Calu3 (cell line): ENCODE data around the gene SULF2. TPM values are rescaled to one million over a fixed set of nuclear protein-coding genes. Genes with fewer than 3 reads are reported as not detected.

Source experiments
- BruUV-seq: library from RNA; stranded (reverse); fragments of 400-500 nt; replicated peaks from 2 replicates; lab custom pipeline; 2021; lab: Mats Ljungman, UMichigan
- CTCF ChIA-PET: fragments of 300-600 bp; sonication (Branson Sonifier 250); formaldehyde crosslinking; loops from one replicate; lab custom pipeline; 2022; ENCODE audit warnings: antibody characterized with exemption; lab: Charles Lee
- DNase-seq: peaks from one replicate; pipeline ENCODE4 v3.0.0; 2022
- H3K27ac Mint-ChIP-seq: one replicate; pipeline ENCODE4 v1.8.0; 2022; ENCODE audit warnings: mixed read lengths; ENCODE audit not compliant: unreplicated experiment
- H3K27me3 Mint-ChIP-seq: one replicate; pipeline ENCODE4 v1.8.0; 2022; ENCODE audit warnings: mixed read lengths; ENCODE audit not compliant: unreplicated experiment
- H3K36me3 Mint-ChIP-seq: one replicate; pipeline ENCODE4 v1.8.0; 2022; ENCODE audit warnings: mild to moderate bottlenecking, moderate library complexity, mixed read lengths; ENCODE audit not compliant: insufficient read depth, unreplicated experiment
- H3K4me1 Mint-ChIP-seq: one replicate; pipeline ENCODE4 v1.8.0; 2022; ENCODE audit warnings: mild to moderate bottlenecking, low read depth, mixed read lengths; ENCODE audit not compliant: unreplicated experiment
- H3K4me3 Mint-ChIP-seq: one replicate; pipeline ENCODE4 v1.8.0; 2022; ENCODE audit warnings: mild to moderate bottlenecking, low read depth, moderate library complexity, mixed read lengths; ENCODE audit not compliant: unreplicated experiment
- H3K9me3 Mint-ChIP-seq: one replicate; pipeline ENCODE4 v1.8.0; 2022; ENCODE audit warnings: low read depth, mixed read lengths; ENCODE audit not compliant: unreplicated experiment
- intact Hi-C: fragments of 100-400 bp; cut with micrococcal nuclease; formaldehyde crosslinking; loops from one replicate; pipeline ENCODE4 v1.10.0; 2022; ENCODE audit not compliant: unreplicated experiment
- total RNA-seq: library from RNA; stranded (reverse); gene quantifications from 2 replicates; pipeline ENCODE4 v1.2.3, GENCODE V29; 2022
- TF ChIP-seq, protein P1 (sequence below): fragments of 200-600 bp; IDR thresholded peaks from one replicate; pipeline ENCODE4 v1.8.0; 2022; ENCODE audit warnings: antibody characterized with exemption; ENCODE audit not compliant: unreplicated experiment

Gene SULF2
- total RNA-seq, 1 experiment from 2014 or later: 112 TPM

DNA sequence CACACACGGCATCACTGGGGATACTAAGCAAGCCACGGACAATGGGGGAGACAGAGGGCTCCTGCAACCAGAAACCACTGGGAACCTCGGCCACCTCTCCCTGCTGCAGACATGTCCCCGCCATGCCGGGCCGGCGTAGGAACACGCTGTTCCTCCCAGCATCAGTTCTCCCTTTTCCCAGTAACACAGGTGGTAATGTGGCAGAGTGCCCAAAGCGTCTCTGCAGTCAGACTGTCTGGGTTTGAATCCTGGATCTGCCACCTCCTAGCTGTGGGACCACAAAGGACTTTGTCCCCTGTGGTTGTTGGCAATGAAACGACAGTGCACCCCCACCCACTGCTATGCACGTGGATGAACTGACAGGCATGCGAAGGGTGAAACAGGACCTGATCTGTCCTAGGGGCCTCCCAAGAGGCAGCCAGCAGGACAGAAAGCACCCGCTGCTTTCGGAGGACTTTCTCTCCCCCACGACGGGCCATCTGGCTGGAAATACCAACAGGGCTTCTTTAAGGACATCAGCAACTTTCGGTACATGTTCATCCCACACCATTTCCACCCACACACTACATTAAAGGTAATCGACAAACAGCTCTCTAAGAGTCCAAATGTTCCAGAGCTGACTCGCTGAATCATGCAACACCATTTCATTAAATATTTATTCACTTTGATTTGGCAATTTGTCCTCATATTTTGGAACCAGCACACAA lies 74.1 kb downstream of the SULF2 start:
- intact Hi-C loops: no loop called here
- peaks cover 5% of the 10 kb centered on the region for H3K36me3 Mint-ChIP-seq
- H3K4me1 Mint-ChIP-seq: peaks cover 20% of the 10 kb centered on the region
- TF ChIP-seq, protein P1, sequence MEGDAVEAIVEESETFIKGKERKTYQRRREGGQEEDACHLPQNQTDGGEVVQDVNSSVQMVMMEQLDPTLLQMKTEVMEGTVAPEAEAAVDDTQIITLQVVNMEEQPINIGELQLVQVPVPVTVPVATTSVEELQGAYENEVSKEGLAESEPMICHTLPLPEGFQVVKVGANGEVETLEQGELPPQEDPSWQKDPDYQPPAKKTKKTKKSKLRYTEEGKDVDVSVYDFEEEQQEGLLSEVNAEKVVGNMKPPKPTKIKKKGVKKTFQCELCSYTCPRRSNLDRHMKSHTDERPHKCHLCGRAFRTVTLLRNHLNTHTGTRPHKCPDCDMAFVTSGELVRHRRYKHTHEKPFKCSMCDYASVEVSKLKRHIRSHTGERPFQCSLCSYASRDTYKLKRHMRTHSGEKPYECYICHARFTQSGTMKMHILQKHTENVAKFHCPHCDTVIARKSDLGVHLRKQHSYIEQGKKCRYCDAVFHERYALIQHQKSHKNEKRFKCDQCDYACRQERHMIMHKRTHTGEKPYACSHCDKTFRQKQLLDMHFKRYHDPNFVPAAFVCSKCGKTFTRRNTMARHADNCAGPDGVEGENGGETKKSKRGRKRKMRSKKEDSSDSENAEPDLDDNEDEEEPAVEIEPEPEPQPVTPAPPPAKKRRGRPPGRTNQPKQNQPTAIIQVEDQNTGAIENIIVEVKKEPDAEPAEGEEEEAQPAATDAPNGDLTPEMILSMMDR: no peak
- H3K27ac Mint-ChIP-seq: no peak overlapping the region
- DNase-seq: peak; percentile 78
- BruUV-seq: no TSS peak
- no peaks in the 10 kb centered on the region for H3K27me3 Mint-ChIP-seq
- H3K9me3 Mint-ChIP-seq: no peaks in the 10 kb centered on the region
- H3K4me3 Mint-ChIP-seq: peak overlapping the region; percentile 36
- CTCF ChIA-PET: interaction anchor here (0.6 to 4.5 kb wide), 7 partner anchors 15 to 1849 kb away, joined by 3 to 18 read pairs (median 5); no protein-coding TSS in a partner anchor

DNA sequence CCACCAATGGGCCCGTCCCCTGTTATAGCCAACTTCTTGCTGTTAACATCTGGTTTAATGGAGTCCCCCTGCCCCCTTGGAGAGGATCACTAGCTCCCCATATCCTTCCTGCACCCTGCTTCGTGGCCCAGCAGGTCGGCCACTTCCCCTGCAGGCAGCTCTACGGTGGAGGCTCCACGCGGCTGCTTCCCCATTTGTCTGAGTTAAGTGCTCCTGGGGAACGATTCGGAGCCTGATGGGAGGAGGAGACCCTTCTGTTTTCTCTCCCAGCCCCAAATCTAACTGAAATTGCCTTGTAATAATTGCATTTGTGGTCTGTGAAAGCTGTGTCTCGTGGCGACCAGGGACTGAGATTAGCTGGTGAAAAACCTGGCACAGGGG lies 74.6 kb downstream of the SULF2 start:
- no peaks in the 10 kb centered on the region for H3K9me3 Mint-ChIP-seq
- H3K4me3 Mint-ChIP-seq: peak overlapping the region; percentile 36
- no peaks in the 10 kb centered on the region for H3K27me3 Mint-ChIP-seq
- intact Hi-C loops: no loop called here
- TF ChIP-seq, protein P1: no peak
- CTCF ChIA-PET: interaction anchor here (0.6 to 4.5 kb wide), 5 partner anchors 15 to 1849 kb away, joined by 3 to 18 read pairs (median 8); no protein-coding TSS in a partner anchor
- H3K27ac Mint-ChIP-seq: no peak overlapping the region
- DNase-seq: no peak
- H3K36me3 Mint-ChIP-seq: peaks cover 5% of the 10 kb centered on the region
- H3K4me1 Mint-ChIP-seq: peaks cover 20% of the 10 kb centered on the region
- BruUV-seq: no TSS peak

DNA sequence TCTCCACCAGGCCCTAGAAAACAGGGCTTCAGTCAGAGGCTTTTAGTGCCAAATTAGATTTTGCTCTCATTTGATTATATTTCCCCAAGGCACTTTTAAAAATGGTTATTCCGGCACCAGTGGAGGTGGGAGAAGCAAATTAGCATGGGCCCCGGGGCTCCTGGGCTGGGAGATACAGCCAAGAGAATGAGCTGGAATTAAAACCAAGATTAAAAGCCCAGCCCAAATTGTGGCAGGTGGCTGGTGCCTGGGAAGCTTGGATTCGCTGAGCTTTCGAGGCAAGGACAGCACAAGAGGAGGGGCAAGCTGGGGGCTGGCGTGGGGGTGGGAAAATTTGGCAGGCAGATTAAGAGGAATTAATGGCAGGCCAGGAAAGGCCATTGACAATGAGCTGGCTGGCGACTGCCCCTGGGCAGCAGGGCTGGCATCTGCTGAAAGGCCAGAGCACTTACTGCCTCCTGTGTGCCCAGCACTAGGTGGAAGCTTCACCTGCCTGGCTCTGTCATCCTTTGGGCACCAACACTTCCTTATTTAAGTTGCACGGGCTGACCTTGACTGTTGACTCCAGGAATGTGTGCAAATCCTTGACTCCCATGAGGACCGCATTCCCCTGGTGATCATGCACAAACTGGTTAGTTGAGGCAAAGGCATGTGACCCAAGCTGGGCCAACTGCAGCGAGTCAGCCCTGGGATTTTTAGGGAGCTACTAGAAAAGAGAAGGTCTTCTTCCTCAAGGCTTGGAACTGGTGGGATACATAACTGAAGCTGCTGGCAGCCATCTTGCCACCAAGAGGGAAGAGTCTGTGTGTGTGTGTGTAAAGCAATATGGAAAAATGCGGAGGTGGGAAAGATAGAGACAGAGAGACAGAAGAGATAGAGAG lies 76.1 kb downstream of the SULF2 start:
- Mint-ChIP-seq H3K4me3 (no peak overlapping the region), H3K4me1 (peaks cover 32% of the 10 kb centered on the region), H3K27me3 (no peaks in the 10 kb centered on the region), H3K9me3 (no peaks in the 10 kb centered on the region), H3K36me3 (peaks cover 12% of the 10 kb centered on the region), H3K27ac (no peak overlapping the region)
- intact Hi-C loops: no loop called here
- BruUV-seq: no TSS peak
- no peak for DNase-seq
- TF ChIP-seq, protein P1: no peak
- CTCF ChIA-PET: interaction anchor here (0.6 to 4.5 kb wide), 4 partner anchors 12 to 904 kb away, joined by 3 to 18 read pairs (median 3); no protein-coding TSS in a partner anchor

DNA sequence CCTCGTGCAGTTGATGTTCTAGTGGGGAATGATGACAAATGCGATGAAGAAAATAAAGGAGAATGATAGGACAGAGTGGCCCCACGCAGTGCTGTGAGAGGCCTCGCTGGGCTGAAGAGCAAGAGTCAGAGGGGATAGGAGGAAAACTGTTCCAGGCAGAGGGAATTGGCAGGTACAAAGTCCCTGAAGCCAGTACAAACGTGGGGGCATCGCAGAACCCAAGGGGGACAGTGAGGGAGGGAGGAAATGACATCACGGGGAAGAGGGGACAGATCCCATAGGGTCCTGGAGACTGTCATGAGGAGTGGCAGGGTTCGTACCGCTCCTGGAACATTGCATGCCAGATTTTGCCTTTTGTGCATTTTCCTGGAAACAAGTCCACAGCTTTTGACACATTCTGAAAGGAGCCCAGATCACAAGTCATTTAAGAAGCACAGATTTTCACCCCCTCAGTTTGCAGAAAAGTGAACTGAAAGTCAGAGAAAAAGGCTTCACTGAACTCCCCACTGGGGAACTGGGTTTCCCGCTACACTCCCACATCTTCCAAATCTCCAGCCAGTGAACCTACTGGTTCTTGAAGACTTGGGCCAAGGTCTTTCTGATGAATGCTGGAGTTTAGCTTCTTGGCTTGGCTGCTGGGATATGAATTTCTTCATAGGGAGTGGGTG lies 77.0 kb downstream of the SULF2 start:
- intact Hi-C loops: no loop called here
- H3K27me3 Mint-ChIP-seq: no peaks in the 10 kb centered on the region
- TF ChIP-seq, protein P1: no peak
- no peak for DNase-seq
- H3K4me1 Mint-ChIP-seq: peaks cover 32% of the 10 kb centered on the region
- H3K9me3 Mint-ChIP-seq: no peaks in the 10 kb centered on the region
- peaks cover 12% of the 10 kb centered on the region for H3K36me3 Mint-ChIP-seq
- H3K4me3 Mint-ChIP-seq: no peak overlapping the region
- CTCF ChIA-PET: interaction anchor here (0.6 to 4.5 kb wide), 4 partner anchors 18 to 905 kb away, joined by 3 to 18 read pairs (median 3); no protein-coding TSS in a partner anchor
- BruUV-seq: no TSS peak
- no peak overlapping the region for H3K27ac Mint-ChIP-seq
